Measurements from ENCODE around the gene NRSN2.
"Not testable (repeated sequence)": the region's sequence is repeated elsewhere in the genome, so short reads cannot be mapped to it uniquely, and the experiment has no call there.

NRSN2 gene

GRCh38 chr20:391041-391711 lies 44.3 kb downstream of the NRSN2 start:
- TF ChIP-seq, protein P1, sequence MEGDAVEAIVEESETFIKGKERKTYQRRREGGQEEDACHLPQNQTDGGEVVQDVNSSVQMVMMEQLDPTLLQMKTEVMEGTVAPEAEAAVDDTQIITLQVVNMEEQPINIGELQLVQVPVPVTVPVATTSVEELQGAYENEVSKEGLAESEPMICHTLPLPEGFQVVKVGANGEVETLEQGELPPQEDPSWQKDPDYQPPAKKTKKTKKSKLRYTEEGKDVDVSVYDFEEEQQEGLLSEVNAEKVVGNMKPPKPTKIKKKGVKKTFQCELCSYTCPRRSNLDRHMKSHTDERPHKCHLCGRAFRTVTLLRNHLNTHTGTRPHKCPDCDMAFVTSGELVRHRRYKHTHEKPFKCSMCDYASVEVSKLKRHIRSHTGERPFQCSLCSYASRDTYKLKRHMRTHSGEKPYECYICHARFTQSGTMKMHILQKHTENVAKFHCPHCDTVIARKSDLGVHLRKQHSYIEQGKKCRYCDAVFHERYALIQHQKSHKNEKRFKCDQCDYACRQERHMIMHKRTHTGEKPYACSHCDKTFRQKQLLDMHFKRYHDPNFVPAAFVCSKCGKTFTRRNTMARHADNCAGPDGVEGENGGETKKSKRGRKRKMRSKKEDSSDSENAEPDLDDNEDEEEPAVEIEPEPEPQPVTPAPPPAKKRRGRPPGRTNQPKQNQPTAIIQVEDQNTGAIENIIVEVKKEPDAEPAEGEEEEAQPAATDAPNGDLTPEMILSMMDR (IDR thresholded peaks at IDR 0.05; ENCODE audit: low read depth, low read length, missing control alignments), result no peak
- in situ Hi-C loops (cut with HindIII; ENCODE audit: low sequenced_read_pairs), result no loop called here
- DNase-seq (ENCODE audit: low read depth), result no peak
- no peak overlapping the region for H3K4me3 ChIP-seq (ENCODE audit: low read depth, low read length)

DNA sequence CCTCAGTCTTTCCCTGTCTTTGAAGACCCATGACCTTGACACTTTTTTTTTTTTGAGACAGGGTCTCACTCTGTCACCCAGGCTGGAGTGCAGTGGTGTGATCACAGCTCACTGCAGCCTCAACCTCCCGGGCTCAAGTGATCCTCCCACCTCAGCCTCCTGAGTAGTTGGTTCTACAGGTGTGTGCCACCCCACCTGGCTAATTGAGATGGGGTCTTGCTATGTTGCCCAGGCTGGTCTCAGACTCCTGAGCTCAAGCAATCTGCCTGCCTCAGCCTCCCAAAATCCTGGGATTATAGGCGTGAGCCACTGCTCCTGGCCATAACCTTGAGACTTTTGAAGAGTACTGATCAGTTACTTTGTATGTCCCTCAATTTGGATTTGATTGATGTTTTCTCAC lies 46.4 kb downstream of the NRSN2 start:
- H3K4me3 ChIP-seq (ENCODE audit: low read depth, low read length); DNase-seq (ENCODE audit: low read depth); in situ Hi-C loops (cut with HindIII; ENCODE audit: low sequenced_read_pairs): not testable (repeated sequence)

- TF ChIP-seq, protein P1 (IDR thresholded peaks at IDR 0.05; ENCODE audit: low read depth, low read length, missing control alignments), result no peak
- no peak for DNase-seq (ENCODE audit: low read depth)
- in situ Hi-C loops (cut with HindIII; ENCODE audit: low sequenced_read_pairs), result no loop called here
- no peak overlapping the region for H3K4me3 ChIP-seq (ENCODE audit: low read depth, low read length)
These were observed 49.3 kb downstream of the NRSN2 start for GRCh38 chr20:396252-396618.

GRCh38 chr20:396619-397431 lies 49.9 kb downstream of the NRSN2 start:
- in situ Hi-C loops (cut with HindIII; ENCODE audit: low sequenced_read_pairs), result no loop called here
- TF ChIP-seq, protein P1 (IDR thresholded peaks at IDR 0.05; ENCODE audit: low read depth, low read length, missing control alignments), result no peak
- no peak overlapping the region for H3K4me3 ChIP-seq (ENCODE audit: low read depth, low read length)
- no peak for DNase-seq (ENCODE audit: low read depth)

DNA sequence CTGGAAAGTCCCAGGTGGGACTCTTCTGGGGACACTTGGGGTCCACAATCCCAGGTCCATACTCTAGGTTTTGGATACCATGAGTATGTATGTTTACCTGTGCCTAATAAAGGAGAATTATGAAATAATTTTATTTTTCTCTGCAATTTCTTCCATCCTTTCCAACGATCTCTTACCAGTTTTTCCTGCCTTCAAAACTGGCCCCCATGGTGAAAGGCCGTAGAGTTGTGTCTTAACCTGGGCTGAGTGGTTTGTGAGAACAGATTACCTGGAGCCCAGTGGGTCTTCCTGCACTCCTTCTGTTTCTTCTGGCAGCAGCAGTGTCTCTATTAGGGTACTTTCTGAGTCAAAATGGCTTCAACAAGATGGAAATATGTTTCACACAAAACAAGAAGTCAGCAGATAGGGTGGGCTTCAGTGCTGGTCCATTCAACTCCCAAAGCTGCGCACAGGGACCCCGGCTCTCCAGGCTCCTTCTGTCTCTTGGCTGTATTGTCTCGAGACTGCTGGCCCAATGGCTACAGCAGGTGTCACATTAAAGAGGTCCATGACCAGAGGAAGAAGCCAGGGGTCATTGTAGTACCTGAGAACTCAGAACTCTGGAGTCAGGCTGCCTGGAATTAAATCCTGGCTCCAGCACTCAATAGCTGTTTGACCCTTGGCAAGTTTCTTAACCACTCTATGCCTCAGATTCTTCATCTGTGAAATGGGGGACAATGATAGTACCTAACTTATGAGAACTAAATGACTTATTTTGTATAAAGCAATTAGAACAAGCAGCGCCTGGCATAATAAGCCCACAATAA lies 50.7 kb downstream of the NRSN2 start:
- in situ Hi-C loops (cut with HindIII; ENCODE audit: low sequenced_read_pairs), result no loop called here
- DNase-seq (ENCODE audit: low read depth), result no peak
- no peak overlapping the region for H3K4me3 ChIP-seq (ENCODE audit: low read depth, low read length)
- TF ChIP-seq, protein P1 (IDR thresholded peaks at IDR 0.05; ENCODE audit: low read depth, low read length, missing control alignments), result no peak

- TF ChIP-seq, protein P1 (IDR thresholded peaks at IDR 0.05; ENCODE audit: low read depth, low read length, missing control alignments), result no peak
- H3K4me3 ChIP-seq (ENCODE audit: low read depth, low read length), result no peak overlapping the region
- no peak for DNase-seq (ENCODE audit: low read depth)
- in situ Hi-C loops (cut with HindIII; ENCODE audit: low sequenced_read_pairs), result no loop called here
These were observed 52.3 kb downstream of the NRSN2 start for GRCh38 chr20:399182-399707.
